Lung (tissue), 12 donors: Measurements from ENCODE around the gene LMX1B. TPM values are rescaled to one million over a fixed set of nuclear protein-coding genes. Genes with fewer than 3 reads are reported as not detected.
A peak's percentile ranks its signal among the peaks of the same experiment; 100 is the strongest.

Source experiments
- ATAC-seq: fragments of 200-7000 bp; cut with Tn5 transposase; one replicate; pipeline ENCODE4 v1.9.1; 2020; ENCODE audit warnings: moderate number of reproducible peaks; ENCODE audit not compliant: insufficient read depth, low FRiP score
- DNase-seq, 3 donors: peaks; one replicate each; pipeline ENCODE4 v3.0.0-alpha.2; 2013 to 2017
- H3K27ac ChIP-seq, 2 donors: one replicate each; pipeline ENCODE4 v1.5.1; 2013; ENCODE audit warnings: mild to moderate bottlenecking in 2 of 2, moderate library complexity in 2 of 2, control low read depth in 1 of 2, inconsistent platforms in 1 of 2, low read depth in 1 of 2, low read length in 1 of 2
- H3K27me3 ChIP-seq, 3 donors: one replicate each; pipeline ENCODE4 v1.5.1; 2013; ENCODE audit warnings: low read length in 2 of 3; ENCODE audit not compliant: control insufficient read depth in 3 of 3, insufficient read depth in 3 of 3
- H3K36me3 ChIP-seq, 4 donors: one replicate each; pipeline ENCODE4 v1.5.1; 2013; ENCODE audit warnings: low read length in 4 of 4, mild to moderate bottlenecking in 1 of 4, moderate library complexity in 1 of 4; ENCODE audit not compliant: control insufficient read depth in 4 of 4, insufficient read depth in 4 of 4
- H3K4me1 ChIP-seq, 5 donors: one replicate each; pipeline ENCODE4 v1.5.1; 2013; ENCODE audit warnings: low read length in 5 of 5, mild to moderate bottlenecking in 2 of 5, moderate library complexity in 1 of 5; ENCODE audit not compliant: control insufficient read depth in 5 of 5, insufficient read depth in 5 of 5
- H3K4me3 ChIP-seq: one replicate; pipeline ENCODE4 v1.5.1; 2013; ENCODE audit warnings: mild to moderate bottlenecking, control low read depth, moderate library complexity
- H3K9ac ChIP-seq, 2 donors: one replicate each; pipeline ENCODE4 v1.5.1; 2013; ENCODE audit warnings: low read length in 2 of 2, control low read depth in 1 of 2; ENCODE audit not compliant: insufficient read depth in 1 of 2
- H3K9me3 ChIP-seq, 4 donors: one replicate each; pipeline ENCODE4 v1.5.1; 2013; ENCODE audit warnings: low read length in 3 of 4, mild to moderate bottlenecking in 1 of 4, moderate library complexity in 1 of 4; ENCODE audit not compliant: control insufficient read depth in 4 of 4, insufficient read depth in 3 of 4
- WGBS, 2 donors: extraction: QIAGEN DNeasy Blood & Tissue Kit; methylation state at CpG; one replicate each; pipeline ENCODE4 v1.1.7; 2013; 5-methylcytosine and 5-hydroxymethylcytosine counted together
- polyA plus RNA-seq, 2 donors: library from polyadenylated mRNA; stranded (reverse); fragments of 200-250 nt; gene quantifications; one replicate each; pipeline ENCODE4 v1.2.1, GENCODE V29; 2013
- total RNA-seq, 2 donors: library from RNA; depleted of rRNA in 1 of 2; stranded (reverse); fragments of >200 nt in 1 of 2; gene quantifications; one replicate each; pipeline ENCODE4 v1.2.1, GENCODE V29; 2014 to 2021
- TF ChIP-seq, protein P1 (sequence below): IDR thresholded peaks from 2 replicates; pipeline ENCODE4 v1.5.1; 2012; ENCODE audit warnings: mild to moderate bottlenecking; ENCODE audit errors: control extremely low read depth, extremely low read depth
- donor health status: control.
- donor health status: control.
- donor health status: Bipolar disorder and iron deficiency.
- donor health status: healthy.
- donor health status: DM: yes; HTN: yes; CAD: no.

The LMX1B gene
- total and polyA plus RNA-seq, 4 donors, result under 0.01 to 0.77 (median 0.10) TPM

DNA sequence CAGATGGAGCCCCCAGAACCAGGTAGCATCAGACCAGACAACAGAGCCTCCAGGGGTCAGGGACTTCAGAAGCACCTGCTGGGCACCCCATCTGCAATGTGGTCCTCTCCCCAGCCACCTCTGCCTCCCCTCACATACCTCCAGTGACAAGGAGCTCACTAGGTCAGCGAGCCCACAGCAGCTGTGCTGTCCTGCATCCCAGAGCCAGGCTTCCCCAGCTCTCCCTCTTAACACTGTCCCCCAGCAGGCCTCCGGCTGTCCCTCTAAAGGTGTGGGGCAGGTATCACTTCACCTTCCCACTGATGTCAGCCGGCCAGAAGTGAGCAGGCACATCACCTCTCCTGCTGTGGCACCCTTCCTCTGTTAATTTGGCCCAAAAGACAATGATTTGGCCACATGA lies 83.6 kb downstream of the LMX1B start:
- H3K9me3 ChIP-seq, result peaks cover 0 to 5% (median 0%) of the 10 kb centered on the region in 4 donors
- no peaks in the 10 kb centered on the region for H3K36me3 ChIP-seq
- H3K4me3 ChIP-seq, result no peak overlapping the region
- TF ChIP-seq, protein P1, sequence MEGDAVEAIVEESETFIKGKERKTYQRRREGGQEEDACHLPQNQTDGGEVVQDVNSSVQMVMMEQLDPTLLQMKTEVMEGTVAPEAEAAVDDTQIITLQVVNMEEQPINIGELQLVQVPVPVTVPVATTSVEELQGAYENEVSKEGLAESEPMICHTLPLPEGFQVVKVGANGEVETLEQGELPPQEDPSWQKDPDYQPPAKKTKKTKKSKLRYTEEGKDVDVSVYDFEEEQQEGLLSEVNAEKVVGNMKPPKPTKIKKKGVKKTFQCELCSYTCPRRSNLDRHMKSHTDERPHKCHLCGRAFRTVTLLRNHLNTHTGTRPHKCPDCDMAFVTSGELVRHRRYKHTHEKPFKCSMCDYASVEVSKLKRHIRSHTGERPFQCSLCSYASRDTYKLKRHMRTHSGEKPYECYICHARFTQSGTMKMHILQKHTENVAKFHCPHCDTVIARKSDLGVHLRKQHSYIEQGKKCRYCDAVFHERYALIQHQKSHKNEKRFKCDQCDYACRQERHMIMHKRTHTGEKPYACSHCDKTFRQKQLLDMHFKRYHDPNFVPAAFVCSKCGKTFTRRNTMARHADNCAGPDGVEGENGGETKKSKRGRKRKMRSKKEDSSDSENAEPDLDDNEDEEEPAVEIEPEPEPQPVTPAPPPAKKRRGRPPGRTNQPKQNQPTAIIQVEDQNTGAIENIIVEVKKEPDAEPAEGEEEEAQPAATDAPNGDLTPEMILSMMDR, result no peak
- ATAC-seq (no peak), DNase-seq (no peak)
- no peak overlapping the region for H3K9ac ChIP-seq
- no peak overlapping the region for H3K27ac ChIP-seq
- peaks cover 0 to 7% (median under 1%) of the 10 kb centered on the region in 3 donors for H3K27me3 ChIP-seq
- H3K4me1 ChIP-seq, result no peaks in the 10 kb centered on the region
- WGBS, 2 donors, result 81 to 87% methylated on average over 3 of the region's 3 CpGs

DNA sequence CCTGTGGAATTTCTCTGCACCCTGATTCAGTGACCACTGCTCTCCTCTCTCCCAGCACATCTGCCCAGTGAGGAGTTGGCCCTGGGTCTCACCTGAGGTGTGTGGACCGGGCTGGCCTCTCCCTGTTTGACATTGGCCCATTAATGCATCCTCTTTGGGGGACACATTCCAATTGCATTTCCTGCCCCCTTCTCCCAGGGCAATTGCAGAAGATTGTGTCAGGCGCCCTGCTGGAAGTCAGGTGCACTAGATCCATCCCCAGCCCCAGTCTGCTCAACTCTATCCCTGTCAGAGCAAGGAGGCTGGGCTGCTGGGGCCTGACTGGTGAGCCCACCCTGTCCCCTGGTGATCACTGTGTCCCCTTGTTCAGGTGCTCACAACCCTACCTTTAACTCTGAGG lies 84.5 kb downstream of the LMX1B start:
- H3K27me3 ChIP-seq, result peaks cover 1 to 6% (median 6%) of the 10 kb centered on the region in 3 donors
- WGBS, 2 donors, result 83 to 88% methylated on average over 2 of the region's 2 CpGs
- no peak overlapping the region for H3K4me3 ChIP-seq
- no peak for ATAC-seq
- H3K36me3 ChIP-seq, result no peaks in the 10 kb centered on the region
- no peaks in the 10 kb centered on the region for H3K4me1 ChIP-seq
- H3K9ac ChIP-seq, result no peak overlapping the region
- TF ChIP-seq, protein P1, result no peak
- no peak overlapping the region for H3K27ac ChIP-seq
- H3K9me3 ChIP-seq, result peaks cover 0 to 5% (median 0%) of the 10 kb centered on the region in 4 donors
- peak in 1 of 3 donors; percentile 8 for DNase-seq

DNA sequence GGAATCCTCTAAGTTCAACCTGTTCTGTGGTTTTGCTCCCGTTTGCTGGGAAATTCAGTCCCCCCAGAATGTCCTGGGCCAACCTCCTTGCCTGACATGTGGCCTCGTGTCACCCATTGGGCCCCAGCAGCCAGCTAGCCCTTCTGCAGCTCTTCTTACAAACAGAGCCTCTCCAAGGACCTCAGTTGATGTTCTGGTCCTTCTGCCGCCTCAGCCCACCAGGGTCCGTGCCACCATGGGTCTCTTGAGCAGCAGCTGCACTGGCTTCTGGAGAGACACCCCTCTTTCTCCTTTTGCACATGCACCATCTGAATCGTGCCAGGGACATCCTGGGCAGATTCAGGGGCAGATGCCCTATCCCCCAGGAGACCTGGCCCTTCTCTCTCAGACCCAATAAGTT lies 85.0 kb downstream of the LMX1B start:
- H3K36me3 ChIP-seq, result no peaks in the 10 kb centered on the region
- H3K9me3 ChIP-seq, result peaks cover 0 to 5% (median 0%) of the 10 kb centered on the region in 4 donors
- peak in 1 of 3 donors; percentile 10 for DNase-seq
- no peak overlapping the region for H3K4me3 ChIP-seq
- TF ChIP-seq, protein P1, result no peak
- peaks cover 6 to 11% (median 6%) of the 10 kb centered on the region in 3 donors for H3K27me3 ChIP-seq
- ATAC-seq, result no peak
- H3K27ac ChIP-seq, result no peak overlapping the region
- no peak overlapping the region for H3K9ac ChIP-seq
- WGBS, 2 donors, result 70 to 82% methylated on average over 5 of the region's 5 CpGs
- H3K4me1 ChIP-seq, result no peaks in the 10 kb centered on the region

DNA sequence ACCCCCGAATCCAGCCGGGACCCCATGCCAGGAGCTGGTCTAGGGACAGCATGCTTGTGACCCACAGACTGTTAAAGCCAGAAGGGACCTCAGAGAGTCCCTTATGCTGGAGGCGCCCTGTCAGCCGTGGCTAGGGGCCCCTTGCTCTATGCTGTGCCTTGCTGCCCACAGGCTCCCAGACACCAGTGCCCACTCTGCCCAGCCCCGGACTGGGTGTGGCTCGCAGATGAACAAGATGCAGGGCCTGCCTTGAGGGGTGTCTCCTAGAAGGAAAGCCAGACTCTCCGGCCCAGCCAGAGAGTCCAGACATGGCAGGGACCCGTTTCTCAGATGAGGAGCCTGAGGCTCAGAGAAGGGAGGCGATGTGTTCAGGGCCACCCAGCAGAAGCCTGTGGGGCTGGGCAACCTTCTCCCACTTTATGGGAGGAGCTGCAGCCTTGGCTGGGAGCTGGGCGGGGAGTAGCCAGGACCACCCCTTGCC lies 85.7 kb downstream of the LMX1B start:
- ATAC-seq (no peak), DNase-seq (no peak)
- H3K27me3 ChIP-seq, result peaks cover 6 to 15% (median 9%) of the 10 kb centered on the region in 3 donors

More for the DNA sequence above, 85.7 kb downstream of the LMX1B start:
- Histone ChIP-seq H3K4me1 (no peaks in the 10 kb centered on the region), H3K36me3 (no peaks in the 10 kb centered on the region), H3K4me3 (no peak overlapping the region), H3K9ac (no peak overlapping the region), H3K9me3 (peaks cover 0 to 4% (median 0%) of the 10 kb centered on the region in 4 donors), H3K27ac (no peak overlapping the region)
- TF ChIP-seq, protein P1, result no peak
- 81 to 88% methylated on average over 10 of the region's 10 CpGs for WGBS, 2 donors
